HUES48 (cell line): ENCODE data around the gene ZBTB8B.

Experiments
- H3K27ac ChIP-seq: one replicate; pipeline ENCODE4 v1.7.0; 2013; ENCODE audit warnings: low read depth, low read length, inconsistent platforms
- H3K27me3 ChIP-seq: 2 replicates; pipeline ENCODE4 v1.6.1; 2013; ENCODE audit warnings: mild to moderate bottlenecking, low read length; ENCODE audit not compliant: control insufficient read depth, insufficient read depth
- H3K36me3 ChIP-seq: 2 replicates; pipeline ENCODE4 v1.6.1; 2013; ENCODE audit warnings: low read length; ENCODE audit not compliant: control insufficient read depth, insufficient read depth
- H3K4me1 ChIP-seq: 2 replicates; pipeline ENCODE4 v1.6.1; 2013; ENCODE audit warnings: mild to moderate bottlenecking, low read length; ENCODE audit not compliant: control insufficient read depth, insufficient read depth
- H3K4me3 ChIP-seq: 2 replicates; pipeline ENCODE4 v1.5.1; 2013; ENCODE audit warnings: mild to moderate bottlenecking, low read depth, low read length
- H3K9ac ChIP-seq: 2 replicates; pipeline ENCODE4 v1.6.1; 2013; ENCODE audit warnings: mild to moderate bottlenecking, low read depth, low read length, moderate library complexity
- H3K9me3 ChIP-seq: 2 replicates; pipeline ENCODE4 v1.6.1; 2013; ENCODE audit warnings: low read length; ENCODE audit not compliant: control insufficient read depth, insufficient read depth

The ZBTB8B gene

DNA sequence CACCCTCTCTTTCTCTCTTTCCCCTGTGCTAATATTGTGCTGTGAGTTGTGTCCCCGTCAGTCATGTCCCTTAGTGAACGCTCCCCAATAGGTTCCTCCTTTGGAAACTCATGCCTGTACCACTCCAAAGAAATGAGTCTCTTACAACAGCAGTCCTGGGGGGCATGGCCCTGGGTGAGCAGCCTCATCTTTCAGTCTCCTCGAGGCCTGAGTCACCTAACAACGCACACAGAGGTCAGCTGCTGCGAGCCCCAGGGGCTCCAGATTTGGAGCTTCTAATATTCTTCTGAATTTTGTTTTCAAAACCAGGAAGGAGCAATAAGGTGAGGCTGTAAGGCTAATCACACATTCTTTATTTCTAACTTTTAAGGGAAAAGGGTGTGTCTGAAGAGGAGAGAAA, 43.9 kb downstream of the ZBTB8B start:
- no peak overlapping the region for H3K27ac ChIP-seq
- H3K9ac ChIP-seq, result no peak overlapping the region
- H3K4me1 ChIP-seq, result no peaks in the 10 kb centered on the region
- no peak overlapping the region for H3K4me3 ChIP-seq
- H3K27me3 ChIP-seq, result no peaks in the 10 kb centered on the region
- H3K9me3 ChIP-seq, result no peaks in the 10 kb centered on the region
- no peaks in the 10 kb centered on the region for H3K36me3 ChIP-seq

DNA sequence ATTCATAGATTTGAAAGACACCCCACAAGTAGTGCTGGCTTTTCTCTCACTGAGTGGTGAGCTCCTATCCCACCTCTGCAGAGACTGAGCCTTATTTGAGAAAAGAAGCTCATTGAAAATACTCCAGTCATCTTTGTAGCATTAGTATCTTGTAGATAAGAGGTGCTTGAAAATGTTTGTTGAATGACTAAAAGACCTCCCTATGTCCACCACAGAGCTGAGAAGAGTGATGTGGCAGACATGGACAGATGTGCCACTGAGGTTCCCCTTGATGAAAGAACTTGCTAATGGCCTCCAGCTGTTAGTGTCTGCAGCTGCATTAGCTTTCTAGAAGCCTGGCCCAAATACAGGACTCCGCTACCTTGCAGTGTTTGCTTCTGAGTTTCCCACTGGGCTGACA, 45.1 kb downstream of the ZBTB8B start:
- Histone ChIP-seq H3K36me3 (no peaks in the 10 kb centered on the region), H3K4me3 (no peak overlapping the region), H3K4me1 (no peaks in the 10 kb centered on the region), H3K27me3 (no peaks in the 10 kb centered on the region), H3K27ac (no peak overlapping the region), H3K9me3 (no peaks in the 10 kb centered on the region), H3K9ac (no peak overlapping the region)
